ENCODE results near the gene PLXNB1.

PLXNB1 gene

GRCh38 chr3:48425281-48425812 lies 4.5 kb downstream of the PLXNB1 start:
- Histone ChIP-seq H3K27ac (ENCODE audit: low read length) (no peak overlapping the region), H3K4me1 (ENCODE audit: control insufficient read depth, insufficient read depth, low read length) (peaks cover 5% of the 10 kb centered on the region), H3K9me3 (ENCODE audit: control insufficient read depth, insufficient read depth, low read length) (no peaks in the 10 kb centered on the region), H3K36me3 (ENCODE audit: control insufficient read depth, insufficient read depth, low read length) (peaks cover 18% of the 10 kb centered on the region), H3K4me3 (ENCODE audit: low read length) (no peak overlapping the region), H3K27me3 (ENCODE audit: control insufficient read depth, insufficient read depth, low read length) (no peaks in the 10 kb centered on the region)
- DNase-seq (ENCODE audit: low read depth, low spot score) = no peak
- WGBS (ENCODE audit: insufficient coverage, insufficient read length) = no CpG with 5 or more reads among the region's 13 CpGs

- peaks cover 4% of the 10 kb centered on the region for H3K4me1 ChIP-seq (ENCODE audit: control insufficient read depth, insufficient read depth, low read length)
- H3K9me3 ChIP-seq (ENCODE audit: control insufficient read depth, insufficient read depth, low read length) = no peaks in the 10 kb centered on the region
- peaks cover 28% of the 10 kb centered on the region for H3K36me3 ChIP-seq (ENCODE audit: control insufficient read depth, insufficient read depth, low read length)
- DNase-seq (ENCODE audit: low read depth, low spot score) = no peak
- H3K27ac ChIP-seq (ENCODE audit: low read length) = no peak overlapping the region
- no peaks in the 10 kb centered on the region for H3K27me3 ChIP-seq (ENCODE audit: control insufficient read depth, insufficient read depth, low read length)
- no peak overlapping the region for H3K4me3 ChIP-seq (ENCODE audit: low read length)
- no CpG with 5 or more reads among the region's 27 CpGs for WGBS (ENCODE audit: insufficient coverage, insufficient read length)
Measured at GRCh38 chr3:48423883-48424695, 5.8 kb downstream of the PLXNB1 start.

- no peak for DNase-seq (ENCODE audit: low read depth, low spot score)
- WGBS (ENCODE audit: insufficient coverage, insufficient read length) = no CpG with 5 or more reads among the region's 25 CpGs
- Histone ChIP-seq H3K9me3 (ENCODE audit: control insufficient read depth, insufficient read depth, low read length) (no peaks in the 10 kb centered on the region), H3K27ac (ENCODE audit: low read length) (no peak overlapping the region), H3K36me3 (ENCODE audit: control insufficient read depth, insufficient read depth, low read length) (peaks cover 35% of the 10 kb centered on the region), H3K4me1 (ENCODE audit: control insufficient read depth, insufficient read depth, low read length) (peaks cover 4% of the 10 kb centered on the region), H3K4me3 (ENCODE audit: low read length) (no peak overlapping the region; the same call in 1 of the 2 replicates), H3K27me3 (ENCODE audit: control insufficient read depth, insufficient read depth, low read length) (no peaks in the 10 kb centered on the region)
Measured at GRCh38 chr3:48423241-48423882, 6.5 kb downstream of the PLXNB1 start.

- H3K27ac ChIP-seq (ENCODE audit: low read length) = no peak overlapping the region
- no peak for DNase-seq (ENCODE audit: low read depth, low spot score)
- H3K9me3 ChIP-seq (ENCODE audit: control insufficient read depth, insufficient read depth, low read length) = no peaks in the 10 kb centered on the region
- H3K4me1 ChIP-seq (ENCODE audit: control insufficient read depth, insufficient read depth, low read length) = peaks cover 4% of the 10 kb centered on the region
- WGBS (ENCODE audit: insufficient coverage, insufficient read length) = no CpG with 5 or more reads among the region's 8 CpGs
- H3K36me3 ChIP-seq (ENCODE audit: control insufficient read depth, insufficient read depth, low read length) = peaks cover 42% of the 10 kb centered on the region
- no peak overlapping the region for H3K4me3 ChIP-seq (ENCODE audit: low read length)
- no peaks in the 10 kb centered on the region for H3K27me3 ChIP-seq (ENCODE audit: control insufficient read depth, insufficient read depth, low read length)
Measured at GRCh38 chr3:48422681-48423080, 7.2 kb downstream of the PLXNB1 start.

- Histone ChIP-seq H3K4me3 (ENCODE audit: low read length) (no peak overlapping the region), H3K36me3 (ENCODE audit: control insufficient read depth, insufficient read depth, low read length) (peaks cover 46% of the 10 kb centered on the region), H3K27me3 (ENCODE audit: control insufficient read depth, insufficient read depth, low read length) (no peaks in the 10 kb centered on the region), H3K27ac (ENCODE audit: low read length) (no peak overlapping the region), H3K4me1 (ENCODE audit: control insufficient read depth, insufficient read depth, low read length) (peaks cover 1% of the 10 kb centered on the region; the same call in 1 of the 2 replicates), H3K9me3 (ENCODE audit: control insufficient read depth, insufficient read depth, low read length) (no peaks in the 10 kb centered on the region)
- WGBS (ENCODE audit: insufficient coverage, insufficient read length) = no CpG with 5 or more reads among the region's 3 CpGs
- DNase-seq (ENCODE audit: low read depth, low spot score) = no peak
Measured at GRCh38 chr3:48422272-48422671, 7.6 kb downstream of the PLXNB1 start.

GRCh38 chr3:48420561-48420960 lies 9.3 kb downstream of the PLXNB1 start:
- Histone ChIP-seq H3K36me3 (ENCODE audit: control insufficient read depth, insufficient read depth, low read length) (peaks cover 56% of the 10 kb centered on the region), H3K4me1 (ENCODE audit: control insufficient read depth, insufficient read depth, low read length) (peaks cover 1% of the 10 kb centered on the region; the same call in 1 of the 2 replicates), H3K4me3 (ENCODE audit: low read length) (no peak overlapping the region), H3K9me3 (ENCODE audit: control insufficient read depth, insufficient read depth, low read length) (no peaks in the 10 kb centered on the region), H3K27ac (ENCODE audit: low read length) (no peak overlapping the region), H3K27me3 (ENCODE audit: control insufficient read depth, insufficient read depth, low read length) (no peaks in the 10 kb centered on the region)
- DNase-seq (ENCODE audit: low read depth, low spot score) = no peak
- WGBS (ENCODE audit: insufficient coverage, insufficient read length) = no CpG with 5 or more reads among the region's 14 CpGs

- no CpG with 5 or more reads among the region's 17 CpGs for WGBS (ENCODE audit: insufficient coverage, insufficient read length)
- H3K27ac ChIP-seq (ENCODE audit: low read length) = no peak overlapping the region
- H3K36me3 ChIP-seq (ENCODE audit: control insufficient read depth, insufficient read depth, low read length) = peaks cover 66% of the 10 kb centered on the region
- no peak overlapping the region for H3K4me3 ChIP-seq (ENCODE audit: low read length)
- DNase-seq (ENCODE audit: low read depth, low spot score) = no peak
- no peaks in the 10 kb centered on the region for H3K27me3 ChIP-seq (ENCODE audit: control insufficient read depth, insufficient read depth, low read length)
- no peaks in the 10 kb centered on the region for H3K9me3 ChIP-seq (ENCODE audit: control insufficient read depth, insufficient read depth, low read length)
- H3K4me1 ChIP-seq (ENCODE audit: control insufficient read depth, insufficient read depth, low read length) = peaks cover 1% of the 10 kb centered on the region; the same call in 1 of the 2 replicates
Measured at GRCh38 chr3:48419597-48419996, 10.3 kb downstream of the PLXNB1 start.

- Histone ChIP-seq H3K27me3 (ENCODE audit: control insufficient read depth, insufficient read depth, low read length) (no peaks in the 10 kb centered on the region), H3K4me1 (ENCODE audit: control insufficient read depth, insufficient read depth, low read length) (peaks cover 1% of the 10 kb centered on the region; the same call in 1 of the 2 replicates), H3K9me3 (ENCODE audit: control insufficient read depth, insufficient read depth, low read length) (no peaks in the 10 kb centered on the region), H3K36me3 (ENCODE audit: control insufficient read depth, insufficient read depth, low read length) (peaks cover 66% of the 10 kb centered on the region), H3K4me3 (ENCODE audit: low read length) (no peak overlapping the region), H3K27ac (ENCODE audit: low read length) (no peak overlapping the region)
- DNase-seq (ENCODE audit: low read depth, low spot score) = no peak
- WGBS (ENCODE audit: insufficient coverage, insufficient read length) = no CpG with 5 or more reads among the region's 9 CpGs
Measured at GRCh38 chr3:48419149-48419548, 10.7 kb downstream of the PLXNB1 start.

GRCh38 chr3:48418651-48419050 lies 11.2 kb downstream of the PLXNB1 start:
- H3K9me3 ChIP-seq (ENCODE audit: control insufficient read depth, insufficient read depth, low read length) = no peaks in the 10 kb centered on the region
- no CpG with 5 or more reads among the region's 9 CpGs for WGBS (ENCODE audit: insufficient coverage, insufficient read length)
- peaks cover 66% of the 10 kb centered on the region for H3K36me3 ChIP-seq (ENCODE audit: control insufficient read depth, insufficient read depth, low read length)
- no peaks in the 10 kb centered on the region for H3K4me1 ChIP-seq (ENCODE audit: control insufficient read depth, insufficient read depth, low read length)
- H3K27ac ChIP-seq (ENCODE audit: low read length) = no peak overlapping the region
- no peak overlapping the region for H3K4me3 ChIP-seq (ENCODE audit: low read length)
- no peak for DNase-seq (ENCODE audit: low read depth, low spot score)
- no peaks in the 10 kb centered on the region for H3K27me3 ChIP-seq (ENCODE audit: control insufficient read depth, insufficient read depth, low read length)

- Histone ChIP-seq H3K36me3 (ENCODE audit: control insufficient read depth, insufficient read depth, low read length) (peaks cover 68% of the 10 kb centered on the region), H3K27me3 (ENCODE audit: control insufficient read depth, insufficient read depth, low read length) (no peaks in the 10 kb centered on the region), H3K27ac (ENCODE audit: low read length) (no peak overlapping the region), H3K4me1 (ENCODE audit: control insufficient read depth, insufficient read depth, low read length) (no peaks in the 10 kb centered on the region), H3K4me3 (ENCODE audit: low read length) (no peak overlapping the region), H3K9me3 (ENCODE audit: control insufficient read depth, insufficient read depth, low read length) (no peaks in the 10 kb centered on the region)
- no peak for DNase-seq (ENCODE audit: low read depth, low spot score)
- WGBS (ENCODE audit: insufficient coverage, insufficient read length) = no CpG with 5 or more reads among the region's 17 CpGs
Measured at GRCh38 chr3:48418140-48418539, 11.7 kb downstream of the PLXNB1 start.
